Neuronal stem cell (in vitro differentiated cells): ENCODE results near the gene TSPO.

Experiments used
- DNase-seq: peaks from one replicate; pipeline ENCODE4 v3.0.0-alpha.2; 2013; ENCODE audit warnings: low spot score
- H2AFZ ChIP-seq: one replicate; pipeline ENCODE4 v1.6.1; 2013; ENCODE audit warnings: mild to moderate bottlenecking, low read length, inconsistent platforms
- H2AK5ac ChIP-seq: 2 replicates; pipeline ENCODE4 v1.6.1; 2013; ENCODE audit warnings: low read depth, mild to moderate bottlenecking, inconsistent platforms, low read length, moderate library complexity, mixed read lengths
- H2BK120ac ChIP-seq: 2 replicates; pipeline ENCODE4 v1.6.1; 2013; ENCODE audit warnings: low read depth, mild to moderate bottlenecking, inconsistent platforms, low read length, moderate library complexity, mixed read lengths
- H2BK12ac ChIP-seq: one replicate; pipeline ENCODE4 v1.6.1; 2013; ENCODE audit warnings: low read length, inconsistent platforms
- H2BK15ac ChIP-seq: 2 replicates; pipeline ENCODE4 v1.6.1; 2013; ENCODE audit warnings: mild to moderate bottlenecking, low read length, inconsistent platforms, mixed read lengths
- H2BK5ac ChIP-seq: one replicate; pipeline ENCODE4 v1.6.1; 2013; ENCODE audit warnings: inconsistent platforms, mild to moderate bottlenecking, low read length, moderate library complexity
- H3K14ac ChIP-seq: one replicate; pipeline ENCODE4 v1.6.1; 2013; ENCODE audit warnings: low read length, inconsistent platforms
- H3K18ac ChIP-seq: 2 replicates; pipeline ENCODE4 v1.6.1; 2013; ENCODE audit warnings: low read length, inconsistent platforms
- H3K23ac ChIP-seq: 2 replicates; pipeline ENCODE4 v1.6.1; 2013; ENCODE audit warnings: low read depth, mild to moderate bottlenecking, mixed read lengths, low read length, inconsistent platforms; ENCODE audit not compliant: poor library complexity
- H3K27ac ChIP-seq: replicated peaks from 3 replicates; pipeline ENCODE4 v1.5.1; 2013; ENCODE audit warnings: low read length, inconsistent platforms
- H3K27me3 ChIP-seq, 3 experiments: 2 replicates each; pipeline ENCODE4 v1.6.1; 2013; ENCODE audit warnings: low read length in 3 of 3, mild to moderate bottlenecking in 2 of 3, inconsistent platforms in 1 of 3, low read depth in 1 of 3, mixed read lengths in 1 of 3, moderate library complexity in 1 of 3; ENCODE audit not compliant: control insufficient read depth in 3 of 3, insufficient read depth in 3 of 3
- H3K36me3 ChIP-seq, 2 donors: replicated peaks in 1 of 2; 2 replicates each; pipeline ENCODE4 v1.6.1; 2013; ENCODE audit warnings: low read length in 2 of 2; ENCODE audit not compliant: control insufficient read depth in 2 of 2, insufficient read depth in 2 of 2
- H3K4ac ChIP-seq: 2 replicates; pipeline ENCODE4 v1.6.1; 2013; ENCODE audit warnings: inconsistent platforms, mild to moderate bottlenecking, low read length, moderate library complexity
- H3K4me1 ChIP-seq, 2 donors: 1 replicate in 1 of 2; 2 replicates in 1 of 2; pipeline ENCODE4 v1.6.1; 2013; ENCODE audit warnings: low read length in 2 of 2, low read depth in 1 of 2; ENCODE audit not compliant: control insufficient read depth in 2 of 2, insufficient read depth in 1 of 2
- H3K4me2 ChIP-seq: one replicate; pipeline ENCODE4 v1.6.1; 2013; ENCODE audit warnings: mild to moderate bottlenecking, low read length, inconsistent platforms; ENCODE audit not compliant: insufficient read depth, poor library complexity, severe bottlenecking
- H3K4me3 ChIP-seq, 2 donors: 2 replicates each; pipeline ENCODE4 v1.5.1; 2013; ENCODE audit warnings: low read length in 2 of 2, mild to moderate bottlenecking in 2 of 2, inconsistent platforms in 1 of 2, moderate library complexity in 1 of 2
- H3K79me1 ChIP-seq: one replicate; pipeline ENCODE4 v1.6.1; 2013; ENCODE audit warnings: low read depth, mild to moderate bottlenecking, inconsistent platforms, low read length, moderate library complexity
- H3K9ac ChIP-seq: one replicate; pipeline ENCODE4 v1.6.1; 2013; ENCODE audit warnings: mild to moderate bottlenecking, low read depth, low read length, inconsistent platforms; ENCODE audit not compliant: poor library complexity
- H3K9me3 ChIP-seq, 2 donors: replicated peaks in 1 of 2; 2 replicates each; pipeline versions ENCODE3 to v1.6.1; 2013; ENCODE audit warnings: low read length in 2 of 2, mild to moderate bottlenecking in 2 of 2, inconsistent platforms in 1 of 2, low read depth in 1 of 2, mixed read lengths in 1 of 2, moderate library complexity in 1 of 2; ENCODE audit not compliant: control insufficient read depth in 2 of 2, insufficient read depth in 1 of 2
- H4K8ac ChIP-seq: one replicate; pipeline ENCODE4 v1.6.1; 2013; ENCODE audit warnings: low read depth, mild to moderate bottlenecking, inconsistent platforms, low read length, moderate library complexity
- H4K91ac ChIP-seq: one replicate; pipeline ENCODE4 v1.6.1; 2013; ENCODE audit warnings: low read length, low read depth, mild to moderate bottlenecking, inconsistent platforms; ENCODE audit not compliant: poor library complexity
- WGBS, 2 donors: extraction: QIAGEN DNeasy Blood & Tissue Kit; methylation state at CpG; one replicate each; pipeline ENCODE4 v1.1.7; 2013; ENCODE audit warnings: missing lambda C conversion rate in 2 of 2, mixed read lengths in 1 of 2; ENCODE audit not compliant: insufficient read length in 2 of 2, insufficient replicate concordance in 1 of 2; ENCODE audit errors: extremely low coverage in 2 of 2; 5-methylcytosine and 5-hydroxymethylcytosine counted together

Gene TSPO

GRCh38 chr22:43202756-43203410, 51.5 kb downstream of the TSPO start:
- no peak overlapping the region for H4K91ac ChIP-seq
- peaks cover 0 to 5% of the 10 kb centered on the region in 2 donors for H3K9me3 ChIP-seq
- H2BK15ac ChIP-seq = no peak overlapping the region
- peaks cover 0 to 22% (median 0%) of the 10 kb centered on the region in 3 experiments for H3K27me3 ChIP-seq
- H2AFZ ChIP-seq = no peak overlapping the region
- H3K4ac ChIP-seq = no peak overlapping the region
- H2AK5ac ChIP-seq = no peak overlapping the region
- H3K18ac ChIP-seq = no peak overlapping the region
- H2BK5ac ChIP-seq = no peak overlapping the region
- H3K79me1 ChIP-seq = peaks cover 5% of the 10 kb centered on the region
- no peak overlapping the region for H2BK12ac ChIP-seq
- H3K27ac ChIP-seq = no peak overlapping the region
- H3K23ac ChIP-seq = peak overlapping the region; percentile 11
- WGBS, 2 donors = no CpG with 5 or more reads among the region's 13 CpGs
- no peak overlapping the region for H3K4me3 ChIP-seq
- H3K36me3 ChIP-seq = peaks cover 0 to 54% of the 10 kb centered on the region in 2 donors
- peak overlapping the region; percentile 55 for H3K9ac ChIP-seq
- DNase-seq = no peak
- H2BK120ac ChIP-seq = no peak overlapping the region
- H3K4me1 ChIP-seq = peaks cover 0 to 7% of the 10 kb centered on the region in 2 donors
- no peak overlapping the region for H4K8ac ChIP-seq
- no peak overlapping the region for H3K14ac ChIP-seq
- no peak overlapping the region for H3K4me2 ChIP-seq

DNA sequence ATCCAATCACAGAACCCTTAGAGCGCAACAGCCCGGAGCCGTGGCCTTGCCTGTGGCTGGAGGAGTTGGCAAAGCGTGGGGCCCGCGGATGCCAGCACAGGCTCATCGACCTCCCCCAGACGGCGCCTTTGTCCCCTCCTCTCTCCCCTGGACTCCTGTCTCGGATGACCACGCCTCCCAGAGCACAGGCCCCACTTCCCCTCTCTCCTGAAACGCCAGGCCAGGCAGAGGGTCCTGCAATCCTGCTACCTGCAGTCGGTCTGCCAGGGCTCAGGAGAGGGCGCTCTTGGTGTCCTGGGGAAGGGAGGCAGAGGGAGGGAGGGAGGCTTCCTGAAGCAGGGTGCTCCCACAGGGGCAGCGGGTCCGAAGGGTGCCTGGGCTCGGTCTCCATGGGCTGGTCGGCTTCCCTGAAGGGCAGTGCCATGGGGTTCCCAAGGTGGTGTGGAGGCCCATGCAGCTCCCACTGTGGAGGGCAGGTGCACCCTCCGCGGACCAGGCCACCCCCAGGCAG, 52.2 kb downstream of the TSPO start:
- Histone ChIP-seq H4K8ac (peak overlapping the region; percentile 96), H3K14ac (no peak overlapping the region), H3K36me3 (peaks cover 0 to 59% of the 10 kb centered on the region in 2 donors), H3K4me1 (peaks cover 0 to 7% of the 10 kb centered on the region in 2 donors), H3K4ac (no peak overlapping the region), H3K9ac (peak overlapping the region; percentile 16), H2AK5ac (peak overlapping the region; percentile 21), H2AFZ (no peak overlapping the region), H3K9me3 (peaks cover 0 to 5% of the 10 kb centered on the region in 2 donors), H3K23ac (peak overlapping the region; percentile 73), H2BK120ac (no peak overlapping the region), H2BK12ac (no peak overlapping the region), H3K79me1 (peaks cover 5% of the 10 kb centered on the region), H4K91ac (no peak overlapping the region), H3K4me2 (no peak overlapping the region), H2BK15ac (no peak overlapping the region), H3K4me3 (no peak overlapping the region), H3K27me3 (peaks cover 0 to 22% (median 0%) of the 10 kb centered on the region in 3 experiments), H3K18ac (no peak overlapping the region), H2BK5ac (no peak overlapping the region), H3K27ac (no peak overlapping the region)
- DNase-seq = no peak
- no CpG with 5 or more reads among the region's 20 CpGs for WGBS, 2 donors

- Histone ChIP-seq H3K27ac (no peak overlapping the region), H3K79me1 (peaks cover 5% of the 10 kb centered on the region), H3K27me3 (peaks cover 0 to 19% (median 0%) of the 10 kb centered on the region in 3 experiments), H3K4me1 (peaks cover 0 to 7% of the 10 kb centered on the region in 2 donors), H3K4me3 (no peak overlapping the region), H3K4ac (no peak overlapping the region), H4K8ac (peak overlapping the region; percentile 43), H3K14ac (no peak overlapping the region), H3K9ac (peak overlapping the region; percentile 81), H2AFZ (no peak overlapping the region), H3K18ac (no peak overlapping the region), H2BK120ac (no peak overlapping the region), H2BK15ac (no peak overlapping the region), H2BK5ac (no peak overlapping the region), H2BK12ac (no peak overlapping the region), H3K23ac (peak overlapping the region; percentile 10), H3K36me3 (peaks cover 0 to 66% of the 10 kb centered on the region in 2 donors), H3K4me2 (no peak overlapping the region), H2AK5ac (peak overlapping the region; percentile 37), H4K91ac (no peak overlapping the region), H3K9me3 (peaks cover 0 to 5% of the 10 kb centered on the region in 2 donors)
- DNase-seq = no peak
- WGBS, 2 donors = no CpG with 5 or more reads among the region's 9 CpGs
These were observed 53.9 kb downstream of the TSPO start for GRCh38 chr22:43205261-43205691.

- Histone ChIP-seq H2AFZ (peak overlapping the region; percentile 51), H2AK5ac (no peak overlapping the region), H4K8ac (no peak overlapping the region), H3K27me3 (peaks cover 0 to 15% (median 0%) of the 10 kb centered on the region in 3 experiments), H2BK12ac (no peak overlapping the region), H2BK120ac (no peak overlapping the region), H3K4me2 (no peak overlapping the region), H3K36me3 (peaks cover 0 to 66% of the 10 kb centered on the region in 2 donors), H3K23ac (peak overlapping the region; percentile 10), H3K14ac (no peak overlapping the region), H3K9me3 (peaks cover 0 to 3% of the 10 kb centered on the region in 2 donors), H2BK15ac (no peak overlapping the region), H3K79me1 (peaks cover 7% of the 10 kb centered on the region), H3K4ac (no peak overlapping the region), H2BK5ac (no peak overlapping the region), H4K91ac (no peak overlapping the region), H3K4me3 (peak overlapping the region in 1 of 2 donors; percentile 22), H3K9ac (no peak overlapping the region), H3K18ac (no peak overlapping the region), H3K4me1 (peaks cover 0 to 7% of the 10 kb centered on the region in 2 donors), H3K27ac (no peak overlapping the region)
- WGBS, 2 donors = 100% methylated on average over 2 of the region's 5 CpGs; no CpG with 5 or more reads in 1 of the 2 donors
- DNase-seq = no peak
These were observed 54.6 kb downstream of the TSPO start for GRCh38 chr22:43205748-43206508.
